LNCaP clone FGC (cell line): ENCODE data around the gene PVALEF.

Experiments used
- DNase-seq: peaks from one replicate; pipeline ENCODE4 v3.0.0-alpha.2; 2011; ENCODE audit warnings: low read depth
- H3K4me3 ChIP-seq: 2 replicates; pipeline ENCODE4 v1.5.1; 2011; ENCODE audit warnings: mild to moderate bottlenecking, low read depth, low read length, control low read depth
- CTCF ChIP-seq: IDR thresholded peaks from 2 replicates; pipeline ENCODE4 v1.5.1; 2012; ENCODE audit warnings: mild to moderate bottlenecking; ENCODE audit not compliant: control insufficient read depth, insufficient read depth; ENCODE audit errors: extremely low read depth

The PVALEF gene

DNA sequence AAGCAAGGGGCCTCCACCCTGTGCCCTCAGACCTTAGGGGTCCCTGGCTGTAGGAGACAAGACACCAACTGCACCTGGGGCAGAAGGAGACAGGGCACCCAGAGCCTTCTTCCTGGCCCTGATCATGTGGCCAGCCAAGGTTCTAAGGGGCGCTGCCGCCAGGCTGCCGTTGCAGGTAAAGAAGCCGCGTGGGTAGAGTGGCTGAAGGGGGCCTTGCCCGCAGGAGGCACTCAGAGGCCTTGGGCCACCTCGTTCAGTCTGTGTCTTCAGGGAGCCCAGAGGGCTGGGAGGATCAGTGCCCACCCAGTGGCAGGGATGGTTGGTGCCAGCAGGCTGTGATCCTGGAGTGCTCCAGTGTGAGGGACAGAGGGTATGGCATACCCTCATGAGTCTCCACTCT, 2.3 kb downstream of the PVALEF start:
- TF ChIP-seq CTCF = no peak
- DNase-seq = no peak

DNA sequence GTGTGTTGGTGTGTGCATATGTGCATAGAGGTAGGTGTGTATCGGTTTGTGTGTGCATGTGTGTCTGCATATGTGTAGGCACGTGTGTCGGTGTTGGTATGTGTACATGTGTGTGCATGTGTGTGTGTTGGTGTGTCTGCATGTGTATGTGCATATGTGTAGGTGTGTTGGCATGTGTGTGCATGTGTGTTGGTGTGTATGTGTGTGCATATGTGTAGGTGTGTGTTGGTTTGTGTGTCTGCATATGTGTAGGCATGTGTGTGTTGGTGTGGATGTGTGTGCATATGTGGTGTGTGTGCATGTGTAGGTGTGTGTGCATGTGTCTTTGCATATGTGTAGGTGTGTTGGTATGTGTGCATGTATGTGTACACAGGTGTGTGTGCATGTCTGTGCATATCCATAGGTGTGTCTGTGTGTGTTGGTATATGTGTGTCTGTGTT, 4.6 kb downstream of the PVALEF start:
- DNase-seq = no peak
- no peak for TF ChIP-seq CTCF
- no peak overlapping the region for H3K4me3 ChIP-seq

More for the DNA sequence above, 2.3 kb downstream of the PVALEF start:
- no peak overlapping the region for H3K4me3 ChIP-seq

DNA sequence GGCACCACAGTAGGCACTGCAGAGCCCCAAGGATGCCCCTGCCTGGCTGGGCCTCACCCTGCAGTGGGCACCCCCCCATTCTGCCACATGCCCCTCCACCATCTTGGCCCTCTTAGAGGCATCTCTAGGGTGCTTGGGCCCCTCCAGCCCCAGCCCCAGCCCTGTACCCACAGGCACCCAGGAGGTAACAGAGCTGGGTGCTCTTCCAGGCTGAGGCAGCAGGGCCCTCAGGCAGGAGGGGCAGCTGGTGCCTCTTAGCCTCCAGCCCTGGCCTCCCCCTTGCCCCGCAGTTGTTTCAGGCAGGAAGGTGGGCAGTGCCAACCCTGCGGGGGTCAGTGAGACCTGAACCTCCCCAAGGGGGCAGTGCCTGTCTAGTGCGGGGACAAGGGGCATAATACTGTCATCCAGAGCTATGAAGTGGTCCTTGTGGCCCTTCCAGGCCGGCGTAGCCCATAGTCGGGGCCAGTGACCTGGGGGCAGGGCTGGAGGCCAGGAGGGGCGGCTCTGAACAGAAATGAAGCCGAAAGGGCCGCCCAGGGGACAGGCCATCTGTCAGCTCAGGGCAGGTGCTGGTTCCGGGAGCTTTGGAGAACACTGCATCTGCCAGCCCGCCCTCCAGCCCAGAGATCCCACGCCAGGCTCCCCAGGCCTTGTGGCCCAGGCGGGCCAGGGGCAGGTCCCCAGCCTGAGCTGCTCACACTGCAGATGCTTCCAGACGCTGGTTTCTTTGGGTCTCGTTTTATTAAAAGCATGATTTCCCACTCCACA, 5.6 kb downstream of the PVALEF start:
- H3K4me3 ChIP-seq = no peak overlapping the region
- TF ChIP-seq CTCF = no peak
- DNase-seq = no peak

DNA sequence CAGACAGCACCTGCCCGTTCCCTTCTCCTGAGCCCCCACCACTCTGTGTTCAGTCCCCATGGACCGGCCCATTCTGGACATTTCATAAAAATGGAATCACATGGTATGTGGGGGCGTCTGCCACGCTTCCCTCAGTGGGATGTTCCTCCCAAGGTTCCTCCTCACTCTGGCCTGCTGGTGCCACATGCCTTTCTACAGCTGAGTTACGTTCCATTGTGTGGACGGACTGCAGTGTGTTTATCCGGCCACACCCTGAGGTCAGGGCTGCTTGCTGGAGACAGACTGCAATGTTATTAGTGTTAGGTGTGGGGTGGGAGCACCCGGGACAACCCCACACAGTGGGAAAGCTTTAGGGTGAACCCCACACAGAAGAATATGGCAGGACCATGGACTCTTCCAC, 6.6 kb downstream of the PVALEF start:
- no peak for TF ChIP-seq CTCF
- H3K4me3 ChIP-seq = no peak overlapping the region
- no peak for DNase-seq

- no peak for DNase-seq
- TF ChIP-seq CTCF = no peak
- no peak overlapping the region for H3K4me3 ChIP-seq
These were observed 7.9 kb downstream of the PVALEF start for GRCh38 chr17:81173052-81173761.

- TF ChIP-seq CTCF = no peak
- no peak overlapping the region for H3K4me3 ChIP-seq
- no peak for DNase-seq
These were observed 8.5 kb downstream of the PVALEF start for GRCh38 chr17:81173762-81174155.
